Caco-2 (cell line): ENCODE results near the gene FBXO24. TPM values are rescaled to one million over a fixed set of nuclear protein-coding genes. Genes with fewer than 3 reads are reported as not detected.

ENCODE experiments used
- BruUV-seq: library from RNA; stranded (reverse); fragments of 400-500 nt; replicated peaks from 2 replicates; lab custom pipeline; 2021; lab: Mats Ljungman, UMichigan
- CTCF ChIA-PET: fragments of 300-600 bp; sonication (Branson Sonifier 250); formaldehyde crosslinking; loops from one replicate; lab custom pipeline; 2022; ENCODE audit warnings: antibody characterized with exemption; lab: Charles Lee
- POLR2A ChIA-PET: fragments of 300-600 bp; sonication (Branson Sonifier 250); formaldehyde crosslinking; loops from one replicate; lab custom pipeline; 2022; ENCODE audit warnings: antibody characterized with exemption; lab: Charles Lee
- DNase-seq, 2 experiments: peaks; one replicate each; pipeline versions ENCODE4 v3.0.0 to v3.0.0-alpha.2; 2020 to 2022
- H3K27me3 ChIP-seq: replicated peaks from 2 replicates; pipeline ENCODE4 v1.6.0; 2011; ENCODE audit warnings: low read length; ENCODE audit not compliant: control insufficient read depth, insufficient read depth
- H3K36me3 ChIP-seq: 2 replicates; pipeline ENCODE4 v1.5.1; 2011; ENCODE audit warnings: low read length; ENCODE audit not compliant: control insufficient read depth, insufficient read depth
- H3K4me1 ChIP-seq: fragments of 250-450 bp; sonication (Bioruptor Pico); 2 replicates; pipeline ENCODE4 v1.5.1; 2020; ENCODE audit warnings: mild to moderate bottlenecking
- H3K4me3 ChIP-seq: 2 replicates; pipeline ENCODE4 v1.5.1; 2011; ENCODE audit warnings: low read depth, mild to moderate bottlenecking, control low read depth, low read length
- H3K9me3 ChIP-seq: fragments of 250-450 bp; sonication (Bioruptor Pico); 2 replicates; pipeline ENCODE4 v1.5.1; 2020; ENCODE audit warnings: mild to moderate bottlenecking, moderate library complexity
- H3K27ac Mint-ChIP-seq: one replicate; pipeline ENCODE4 v1.8.0; 2022; ENCODE audit warnings: mixed read lengths; ENCODE audit not compliant: unreplicated experiment
- H3K27me3 Mint-ChIP-seq: one replicate; pipeline ENCODE4 v1.8.0; 2022; ENCODE audit warnings: mixed read lengths; ENCODE audit not compliant: insufficient read depth, unreplicated experiment
- H3K36me3 Mint-ChIP-seq: one replicate; pipeline ENCODE4 v1.8.0; 2022; ENCODE audit warnings: mild to moderate bottlenecking, mixed read lengths; ENCODE audit not compliant: insufficient read depth, unreplicated experiment
- H3K4me1 Mint-ChIP-seq: one replicate; pipeline ENCODE4 v1.8.0; 2022; ENCODE audit warnings: low read depth, mixed read lengths; ENCODE audit not compliant: unreplicated experiment
- H3K4me3 Mint-ChIP-seq: one replicate; pipeline ENCODE4 v1.8.0; 2022; ENCODE audit warnings: mild to moderate bottlenecking, moderate library complexity, mixed read lengths; ENCODE audit not compliant: unreplicated experiment
- H3K9me3 Mint-ChIP-seq: one replicate; pipeline ENCODE4 v1.8.0; 2022; ENCODE audit warnings: mixed read lengths; ENCODE audit not compliant: unreplicated experiment
- CTCF ChIP-seq, 2 experiments: fragments of 200-600 bp in 1 of 2; IDR thresholded peaks; 1 replicate in 1 of 2; 2 replicates in 1 of 2; pipeline versions ENCODE4 v1.5.1 to v1.8.0; 2011 to 2022; ENCODE audit warnings: antibody characterized with exemption in 1 of 2, control low read depth in 1 of 2, inconsistent platforms in 1 of 2, low read depth in 1 of 2, low read length in 1 of 2, mild to moderate bottlenecking in 1 of 2, moderate library complexity in 1 of 2; ENCODE audit not compliant: insufficient read depth in 1 of 2, severe bottlenecking in 1 of 2, unreplicated experiment in 1 of 2
- intact Hi-C: fragments of 100-400 bp; cut with micrococcal nuclease; formaldehyde crosslinking; loops from one replicate; pipeline ENCODE4 v1.10.0; 2022; ENCODE audit not compliant: unreplicated experiment
- total RNA-seq: library from RNA; stranded (reverse); gene quantifications from 2 replicates; pipeline ENCODE4 v1.2.3, GENCODE V29; 2022

Gene FBXO24
- total RNA-seq, 1 experiment from 2014 or later: 1.5 TPM

DNA sequence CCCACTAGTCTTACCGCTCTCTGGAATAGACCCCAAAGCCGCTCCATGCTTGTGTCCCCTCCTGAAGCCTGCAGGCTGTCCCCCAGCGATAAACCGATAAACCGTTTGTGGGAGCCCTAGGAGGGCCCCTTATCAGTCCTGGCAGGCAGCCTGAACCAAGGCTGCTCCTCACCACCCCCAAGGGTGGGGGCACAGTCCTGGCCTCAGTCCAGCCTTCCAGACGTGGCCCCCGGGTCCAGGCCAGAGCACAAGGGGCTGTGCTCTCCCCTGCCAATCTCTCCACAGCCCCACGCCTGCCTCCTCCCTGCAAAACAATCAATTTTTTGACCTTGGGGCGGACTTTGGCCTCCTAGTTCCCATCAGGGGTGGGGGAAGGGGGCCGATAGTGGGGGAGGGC, 55.3 kb downstream of the FBXO24 start, which contains the start of gene TFR2:
TFR2 (minus strand) TSS at position 90 of the 397 bp plus-strand sequence; CDS start at position 47, 43 bp downstream.
- ChIA-PET CTCF (no interaction called here), POLR2A (no interaction called here)
- no peak for TF ChIP-seq CTCF (IDR thresholded peaks at IDR 0.05; ENCODE audit: insufficient read depth in 1 of 2, low read depth in 1 of 2, low read length in 1 of 2, severe bottlenecking in 1 of 2, unreplicated experiment in 1 of 2)
- Mint-ChIP-seq H3K36me3 (no peaks in the 10 kb centered on the region), H3K27ac (no peak within 1 kb of the TSS), H3K4me3 (no peak within 1 kb of the TSS), H3K4me1 (no peaks in the 10 kb centered on the region), H3K27me3 (no peaks in the 10 kb centered on the region), H3K9me3 (no peaks in the 10 kb centered on the region)
- intact Hi-C loops: no loop called here
- Histone ChIP-seq H3K9me3 (no peaks in the 10 kb centered on the region), H3K4me3 (no peak within 1 kb of the TSS), H3K27me3 (no peaks in the 10 kb centered on the region), H3K4me1 (no peaks in the 10 kb centered on the region), H3K36me3 (no peaks in the 10 kb centered on the region)
- no peak for DNase-seq
- BruUV-seq: no TSS peak

GRCh38 chr7:100641860-100642533, 55.9 kb downstream of the FBXO24 start:
- POLR2A ChIA-PET: no interaction called here
- no peak for TF ChIP-seq CTCF (IDR thresholded peaks at IDR 0.05; ENCODE audit: insufficient read depth in 1 of 2, low read depth in 1 of 2, low read length in 1 of 2, severe bottlenecking in 1 of 2, unreplicated experiment in 1 of 2)
- H3K9me3 ChIP-seq: no peaks in the 10 kb centered on the region
- BruUV-seq: no TSS peak
- DNase-seq: no peak
- H3K4me3 Mint-ChIP-seq: no peak overlapping the region
- no peaks in the 10 kb centered on the region for H3K4me1 ChIP-seq
- H3K27me3 Mint-ChIP-seq: no peaks in the 10 kb centered on the region
- no peaks in the 10 kb centered on the region for H3K27me3 ChIP-seq
- no peaks in the 10 kb centered on the region for H3K4me1 Mint-ChIP-seq
- no peak overlapping the region for H3K27ac Mint-ChIP-seq
- no peaks in the 10 kb centered on the region for H3K36me3 Mint-ChIP-seq
- intact Hi-C loops: no loop called here
- no peak overlapping the region for H3K4me3 ChIP-seq
- no peaks in the 10 kb centered on the region for H3K9me3 Mint-ChIP-seq
- no peaks in the 10 kb centered on the region for H3K36me3 ChIP-seq
- CTCF ChIA-PET: no interaction called here

- ChIA-PET POLR2A (no interaction called here), CTCF (no interaction called here)
- Histone ChIP-seq H3K4me1 (no peaks in the 10 kb centered on the region), H3K4me3 (no peak overlapping the region), H3K27me3 (no peaks in the 10 kb centered on the region), H3K36me3 (no peaks in the 10 kb centered on the region), H3K9me3 (no peaks in the 10 kb centered on the region)
- no peak for TF ChIP-seq CTCF (IDR thresholded peaks at IDR 0.05; ENCODE audit: insufficient read depth in 1 of 2, low read depth in 1 of 2, low read length in 1 of 2, severe bottlenecking in 1 of 2, unreplicated experiment in 1 of 2)
- no peaks in the 10 kb centered on the region for H3K36me3 Mint-ChIP-seq
- intact Hi-C loops: no loop called here
- no peaks in the 10 kb centered on the region for H3K4me1 Mint-ChIP-seq
- DNase-seq: no peak
- BruUV-seq: no TSS peak
- no peaks in the 10 kb centered on the region for H3K9me3 Mint-ChIP-seq
- no peak overlapping the region for H3K27ac Mint-ChIP-seq
- H3K27me3 Mint-ChIP-seq: no peaks in the 10 kb centered on the region
- H3K4me3 Mint-ChIP-seq: no peak overlapping the region
Observed at GRCh38 chr7:100642534-100642907, 56.4 kb downstream of the FBXO24 start.
